HG03520 (cell line): ENCODE measurements around the gene TPTE.
"Not testable (repeated sequence)": the region's sequence is repeated elsewhere in the genome, so short reads cannot be mapped to it uniquely, and the experiment has no call there.

Source experiments
- ATAC-seq: cut with Tn5 transposase; IDR thresholded peaks from one replicate; pipeline ENCODE4 v1.9.1; 2021; ENCODE audit warnings: mild to moderate bottlenecking, moderate library complexity; ENCODE audit not compliant: unreplicated experiment

The TPTE gene

GRCh38 chr21:10616061-10616460, 94.7 kb downstream of the TPTE start:
- ATAC-seq, result not testable (repeated sequence)

- no peak for ATAC-seq
Measured at GRCh38 chr21:10616535-10616934, 95.2 kb downstream of the TPTE start.

- not testable (repeated sequence) for ATAC-seq
Measured at GRCh38 chr21:10617133-10617752, 95.9 kb downstream of the TPTE start.

- ATAC-seq, result no peak
Measured at GRCh38 chr21:10627316-10627863, 106.0 kb downstream of the TPTE start.

GRCh38 chr21:10629239-10629638, 107.9 kb downstream of the TPTE start:
- not testable (repeated sequence) for ATAC-seq

- ATAC-seq, result not testable (repeated sequence)
Measured at GRCh38 chr21:10630829-10631228, 109.4 kb downstream of the TPTE start.

GRCh38 chr21:10631316-10631715, 109.9 kb downstream of the TPTE start:
- ATAC-seq, result not testable (repeated sequence)

- not testable (repeated sequence) for ATAC-seq
Measured at GRCh38 chr21:10638144-10638543, 116.8 kb downstream of the TPTE start.

- no peak for ATAC-seq
Measured at GRCh38 chr21:10639123-10639522, 117.7 kb downstream of the TPTE start.

GRCh38 chr21:10639746-10640145, 118.4 kb downstream of the TPTE start:
- not testable (repeated sequence) for ATAC-seq

- ATAC-seq, result no peak
Measured at GRCh38 chr21:10640446-10640845, 119.1 kb downstream of the TPTE start.

- ATAC-seq, result no peak
Measured at GRCh38 chr21:10641107-10641506, 119.7 kb downstream of the TPTE start.

GRCh38 chr21:10645667-10646066, 124.3 kb downstream of the TPTE start:
- ATAC-seq, result not testable (repeated sequence)

- ATAC-seq, result not testable (repeated sequence)
Measured at GRCh38 chr21:10649350-10650149, 128.2 kb downstream of the TPTE start.

GRCh38 chr21:10650297-10650696, 128.9 kb downstream of the TPTE start:
- not testable (repeated sequence) for ATAC-seq
